Measurements from ENCODE around the gene ASPSCR1. TPM values are rescaled to one million over a fixed set of nuclear protein-coding genes. Genes with fewer than 3 reads are reported as not detected.

Gene ASPSCR1
- total RNA-seq, 1 experiment from 2014 or later, result 51.0 TPM

DNA sequence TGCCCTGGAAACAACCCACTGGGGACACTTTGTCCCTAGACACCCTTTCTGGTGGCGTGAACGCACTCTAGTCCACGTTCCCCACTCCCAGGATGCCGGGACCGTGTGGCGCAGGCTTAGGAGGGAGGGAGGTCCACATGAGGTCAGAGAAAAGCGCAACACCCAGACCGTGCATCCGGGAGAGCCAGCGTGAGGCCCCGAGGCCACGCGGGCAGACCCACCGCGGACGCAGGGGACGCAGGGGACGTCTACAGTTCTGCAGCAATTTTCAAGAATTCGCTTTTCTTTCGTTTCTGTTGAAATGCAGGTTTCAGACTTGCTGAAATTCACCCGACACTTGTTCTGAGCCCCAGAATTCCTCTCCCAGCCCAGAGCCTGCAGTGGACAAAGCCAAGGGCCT, 69.5 kb downstream of the ASPSCR1 start:
- Histone ChIP-seq H3K4me1 (ENCODE audit: control insufficient read depth in 1 of 2, insufficient read depth in 2 of 2, low read length in 2 of 2) (peaks cover 6 to 10% of the 10 kb centered on the region in 2 experiments; a peak in 3 of 4 replicates), H3K4me3 (replicated peaks in 1 of 2; ENCODE audit: low read depth in 1 of 2, low read length in 2 of 2) (no peak overlapping the region), H3K9ac (ENCODE audit: low read length) (no peak overlapping the region), H3K27ac (ENCODE audit: low read depth, low read length) (no peak overlapping the region), H3K36me3 (ENCODE audit: control insufficient read depth in 1 of 2, insufficient read depth in 2 of 2, low read length in 2 of 2) (peaks cover 7 to 19% of the 10 kb centered on the region in 2 experiments; a peak in 2 of 4 replicates), H3K9me3 (ENCODE audit: control insufficient read depth in 1 of 2, insufficient read depth in 1 of 2, low read depth in 1 of 2, low read length in 2 of 2) (no peaks in the 10 kb centered on the region), H3K79me2 (ENCODE audit: insufficient read depth, low read length) (peaks cover 14% of the 10 kb centered on the region; the same call in 1 of the 2 replicates), H3K27me3 (ENCODE audit: insufficient read depth, low read length) (no peaks in the 10 kb centered on the region), H2AFZ (ENCODE audit: low read depth, low read length, poor library complexity, severe bottlenecking) (no peak overlapping the region), H3K9me2 (ENCODE audit: insufficient read depth) (no peaks in the 10 kb centered on the region), H3K4me2 (ENCODE audit: low read length) (no peak overlapping the region), H4K20me1 (ENCODE audit: insufficient read depth) (no peaks in the 10 kb centered on the region)
- ChIA-PET POLR2A (no interaction called here), RAD21 (ENCODE audit: low non-redundant PET in 1 of 2, low total read pairs in 2 of 2, uncharacterized antibody in 2 of 2, unreplicated experiment in 2 of 2) (no interaction called here), CTCF (no interaction called here)
- intact Hi-C loops (cut with micrococcal nuclease), result no loop called here
- no peak for ATAC-seq
- no peak for TF ChIP-seq EGR1 (IDR thresholded peaks at IDR 0.05; ENCODE audit: low read depth)
- TF ChIP-seq SIN3A (IDR thresholded peaks at IDR 0.05; ENCODE audit: low read depth), result no peak
- TF ChIP-seq, protein P1, sequence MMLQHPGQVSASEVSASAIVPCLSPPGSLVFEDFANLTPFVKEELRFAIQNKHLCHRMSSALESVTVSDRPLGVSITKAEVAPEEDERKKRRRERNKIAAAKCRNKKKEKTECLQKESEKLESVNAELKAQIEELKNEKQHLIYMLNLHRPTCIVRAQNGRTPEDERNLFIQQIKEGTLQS (IDR thresholded peaks at IDR 0.05), result no peak
- TF ChIP-seq POLR2A (IDR thresholded peaks at IDR 0.05; ENCODE audit: borderline replicate concordance, extremely low read depth, insufficient read depth, insufficient read length), result no peak
- TF ChIP-seq TCF7L2 (IDR thresholded peaks at IDR 0.05; ENCODE audit: borderline replicate concordance, extremely low read depth, insufficient read depth, insufficient read length), result no peak
- TF ChIP-seq POLR2AphosphoS5 (IDR thresholded peaks at IDR 0.05; ENCODE audit: low read depth, low read length), result no peak
- TF ChIP-seq SP1 (IDR thresholded peaks at IDR 0.05; ENCODE audit: low read depth), result no peak
- TF ChIP-seq YY1 (IDR thresholded peaks at IDR 0.05; ENCODE audit: extremely low read depth, insufficient replicate concordance, low read depth, low read length), result no peak
- no peak for TF ChIP-seq CEBPB (IDR thresholded peaks at IDR 0.05; ENCODE audit: low read depth)
- TF ChIP-seq SRF (IDR thresholded peaks at IDR 0.05; ENCODE audit: low read depth), result no peak
- TF ChIP-seq, protein P2, sequence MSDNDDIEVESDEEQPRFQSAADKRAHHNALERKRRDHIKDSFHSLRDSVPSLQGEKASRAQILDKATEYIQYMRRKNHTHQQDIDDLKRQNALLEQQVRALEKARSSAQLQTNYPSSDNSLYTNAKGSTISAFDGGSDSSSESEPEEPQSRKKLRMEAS (IDR thresholded peaks at IDR 0.05), result no peak
- no peak for TF ChIP-seq RAD21 (IDR thresholded peaks at IDR 0.05; ENCODE audit: low read depth)
- no peak for TF ChIP-seq ELF1 (IDR thresholded peaks at IDR 0.05; ENCODE audit: borderline replicate concordance, low read depth)
- DNase-seq (ENCODE audit: low read depth, low spot score), result no peak
- BruUV-seq (replicated peaks), result no TSS peak

All from HCT116 (cell line).